ENCODE data around the gene TRIP10.
"Not testable (repeated sequence)": the region's sequence is repeated elsewhere in the genome, so short reads cannot be mapped to it uniquely, and the experiment has no call there.

Gene TRIP10

GRCh38 chr19:6706633-6706958 is 32.9 kb upstream of the TRIP10 start:
- TF ChIP-seq, protein P1, sequence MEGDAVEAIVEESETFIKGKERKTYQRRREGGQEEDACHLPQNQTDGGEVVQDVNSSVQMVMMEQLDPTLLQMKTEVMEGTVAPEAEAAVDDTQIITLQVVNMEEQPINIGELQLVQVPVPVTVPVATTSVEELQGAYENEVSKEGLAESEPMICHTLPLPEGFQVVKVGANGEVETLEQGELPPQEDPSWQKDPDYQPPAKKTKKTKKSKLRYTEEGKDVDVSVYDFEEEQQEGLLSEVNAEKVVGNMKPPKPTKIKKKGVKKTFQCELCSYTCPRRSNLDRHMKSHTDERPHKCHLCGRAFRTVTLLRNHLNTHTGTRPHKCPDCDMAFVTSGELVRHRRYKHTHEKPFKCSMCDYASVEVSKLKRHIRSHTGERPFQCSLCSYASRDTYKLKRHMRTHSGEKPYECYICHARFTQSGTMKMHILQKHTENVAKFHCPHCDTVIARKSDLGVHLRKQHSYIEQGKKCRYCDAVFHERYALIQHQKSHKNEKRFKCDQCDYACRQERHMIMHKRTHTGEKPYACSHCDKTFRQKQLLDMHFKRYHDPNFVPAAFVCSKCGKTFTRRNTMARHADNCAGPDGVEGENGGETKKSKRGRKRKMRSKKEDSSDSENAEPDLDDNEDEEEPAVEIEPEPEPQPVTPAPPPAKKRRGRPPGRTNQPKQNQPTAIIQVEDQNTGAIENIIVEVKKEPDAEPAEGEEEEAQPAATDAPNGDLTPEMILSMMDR (IDR thresholded peaks at IDR 0.05; ENCODE audit: extremely low read depth, insufficient read depth, missing control alignments): no peak
- in situ Hi-C loops (cut with MboI; ENCODE audit: low pct_unique_long_range_greater_than_20kb, low sequenced_read_pairs, unreplicated experiment): no loop called here

GRCh38 chr19:6707011-6707657 is 32.3 kb upstream of the TRIP10 start:
- in situ Hi-C loops (cut with MboI; ENCODE audit: low pct_unique_long_range_greater_than_20kb, low sequenced_read_pairs, unreplicated experiment): no loop called here
- DNase-seq (ENCODE audit: low spot score): no peak
- TF ChIP-seq, protein P1 (IDR thresholded peaks at IDR 0.05; ENCODE audit: extremely low read depth, insufficient read depth, missing control alignments): no peak

More at GRCh38 chr19:6706633-6706958, 32.9 kb upstream of the TRIP10 start:
- no peak for DNase-seq (ENCODE audit: low spot score)

GRCh38 chr19:6707658-6708018 is 31.8 kb upstream of the TRIP10 start:
- DNase-seq (ENCODE audit: low spot score): no peak
- in situ Hi-C loops (cut with MboI; ENCODE audit: low pct_unique_long_range_greater_than_20kb, low sequenced_read_pairs, unreplicated experiment): no loop called here
- TF ChIP-seq, protein P1 (IDR thresholded peaks at IDR 0.05; ENCODE audit: extremely low read depth, insufficient read depth, missing control alignments): no peak

DNA sequence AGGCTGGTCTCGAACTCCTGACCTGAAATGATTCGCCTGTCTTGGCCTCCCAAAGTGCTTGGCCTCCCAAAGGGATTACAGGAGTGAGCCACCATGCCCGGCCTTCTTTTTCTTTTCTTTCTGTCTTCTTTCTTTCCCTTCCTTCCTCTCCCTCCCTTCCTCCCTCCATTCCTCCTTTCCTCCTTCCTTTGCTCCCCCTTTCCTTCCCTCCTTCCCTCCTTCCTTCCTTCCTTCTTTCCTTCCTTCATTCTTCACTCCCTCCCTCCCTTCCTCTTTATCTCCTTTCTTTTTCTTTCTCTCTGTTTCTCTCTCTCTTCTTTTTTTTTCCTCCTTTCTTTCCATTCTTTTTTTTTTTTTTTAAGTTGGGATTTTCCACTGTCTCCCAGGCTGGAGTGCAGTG is 31.1 kb upstream of the TRIP10 start:
- TF ChIP-seq, protein P1 (IDR thresholded peaks at IDR 0.05; ENCODE audit: extremely low read depth, insufficient read depth, missing control alignments): no peak
- no peak for DNase-seq (ENCODE audit: low spot score)
- in situ Hi-C loops (cut with MboI; ENCODE audit: low pct_unique_long_range_greater_than_20kb, low sequenced_read_pairs, unreplicated experiment): no loop called here

- DNase-seq (ENCODE audit: low spot score); in situ Hi-C loops (cut with MboI; ENCODE audit: low pct_unique_long_range_greater_than_20kb, low sequenced_read_pairs, unreplicated experiment): not testable (repeated sequence)
Observed at GRCh38 chr19:6708913-6709312, 30.6 kb upstream of the TRIP10 start.

- TF ChIP-seq, protein P1 (IDR thresholded peaks at IDR 0.05; ENCODE audit: extremely low read depth, insufficient read depth, missing control alignments): no peak
- in situ Hi-C loops (cut with MboI; ENCODE audit: low pct_unique_long_range_greater_than_20kb, low sequenced_read_pairs, unreplicated experiment): no loop called here
- DNase-seq (ENCODE audit: low spot score): no peak
Observed at GRCh38 chr19:6709549-6709948, 29.9 kb upstream of the TRIP10 start.

- TF ChIP-seq, protein P1 (IDR thresholded peaks at IDR 0.05; ENCODE audit: extremely low read depth, insufficient read depth, missing control alignments): no peak
- in situ Hi-C loops (cut with MboI; ENCODE audit: low pct_unique_long_range_greater_than_20kb, low sequenced_read_pairs, unreplicated experiment): no loop called here
- no peak for DNase-seq (ENCODE audit: low spot score)
Observed at GRCh38 chr19:6710273-6711077, 29.0 kb upstream of the TRIP10 start.
